ENCODE results near the gene RGS7.

DNA sequence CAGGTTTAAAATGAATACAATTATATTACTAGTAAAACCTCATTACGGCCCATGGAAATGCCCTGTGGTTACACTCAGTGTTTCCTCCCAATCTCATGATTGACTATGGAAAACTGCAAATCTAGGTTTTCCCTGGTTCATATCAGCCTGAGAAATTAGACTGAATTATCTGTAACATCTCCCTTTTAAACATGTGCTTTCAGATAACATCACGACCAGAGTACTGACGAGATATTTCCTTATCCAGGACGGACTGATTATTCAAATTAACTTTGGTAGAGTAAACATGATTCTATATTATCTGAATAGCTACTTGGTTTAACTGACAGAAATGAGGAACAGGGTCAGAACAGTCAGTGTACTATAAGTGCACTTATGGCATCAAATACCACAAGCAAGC lies 82.3 kb downstream of the RGS7 start:
- TF ChIP-seq, protein P1, sequence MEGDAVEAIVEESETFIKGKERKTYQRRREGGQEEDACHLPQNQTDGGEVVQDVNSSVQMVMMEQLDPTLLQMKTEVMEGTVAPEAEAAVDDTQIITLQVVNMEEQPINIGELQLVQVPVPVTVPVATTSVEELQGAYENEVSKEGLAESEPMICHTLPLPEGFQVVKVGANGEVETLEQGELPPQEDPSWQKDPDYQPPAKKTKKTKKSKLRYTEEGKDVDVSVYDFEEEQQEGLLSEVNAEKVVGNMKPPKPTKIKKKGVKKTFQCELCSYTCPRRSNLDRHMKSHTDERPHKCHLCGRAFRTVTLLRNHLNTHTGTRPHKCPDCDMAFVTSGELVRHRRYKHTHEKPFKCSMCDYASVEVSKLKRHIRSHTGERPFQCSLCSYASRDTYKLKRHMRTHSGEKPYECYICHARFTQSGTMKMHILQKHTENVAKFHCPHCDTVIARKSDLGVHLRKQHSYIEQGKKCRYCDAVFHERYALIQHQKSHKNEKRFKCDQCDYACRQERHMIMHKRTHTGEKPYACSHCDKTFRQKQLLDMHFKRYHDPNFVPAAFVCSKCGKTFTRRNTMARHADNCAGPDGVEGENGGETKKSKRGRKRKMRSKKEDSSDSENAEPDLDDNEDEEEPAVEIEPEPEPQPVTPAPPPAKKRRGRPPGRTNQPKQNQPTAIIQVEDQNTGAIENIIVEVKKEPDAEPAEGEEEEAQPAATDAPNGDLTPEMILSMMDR (IDR thresholded peaks at IDR 0.05): no peak
- TF ChIP-seq POLR2AphosphoS5 (IDR thresholded peaks at IDR 0.05; ENCODE audit: low read depth, low read length): no peak
